Chondrocyte (in vitro differentiated cells): ENCODE data around the gene PANK4. TPM values are rescaled to one million over a fixed set of nuclear protein-coding genes. Genes with fewer than 3 reads are reported as not detected.

Experiments
- DNase-seq: peaks from one replicate; pipeline ENCODE4 v3.0.0; 2021; ENCODE audit warnings: mixed read lengths, low spot score
- H3K27ac Mint-ChIP-seq: one replicate; pipeline ENCODE4 v1.8.0; 2021; ENCODE audit warnings: mild to moderate bottlenecking, moderate library complexity, mixed read lengths; ENCODE audit not compliant: unreplicated experiment
- H3K27me3 Mint-ChIP-seq: 2 replicates; pipeline ENCODE4 v1.8.0; 2021; ENCODE audit warnings: low read depth, mixed read lengths
- H3K36me3 Mint-ChIP-seq: 2 replicates; pipeline ENCODE4 v1.8.0; 2021; ENCODE audit warnings: low read depth, mixed read lengths
- H3K4me1 Mint-ChIP-seq: 2 replicates; pipeline ENCODE4 v1.8.0; 2021; ENCODE audit warnings: low read depth, mild to moderate bottlenecking, mixed read lengths
- H3K4me3 Mint-ChIP-seq: one replicate; pipeline ENCODE4 v1.8.0; 2021; ENCODE audit warnings: mild to moderate bottlenecking, moderate library complexity, mixed read lengths; ENCODE audit not compliant: unreplicated experiment
- H3K9me3 Mint-ChIP-seq: 2 replicates; pipeline ENCODE4 v1.8.0; 2021; ENCODE audit warnings: low read depth, mixed read lengths
- total RNA-seq: library from RNA; stranded (reverse); gene quantifications from 3 replicates; pipeline ENCODE4 v1.2.1, GENCODE V29; 2021
- TF ChIP-seq, protein P1 (sequence below): fragments of 200-600 bp; sonication (generic); IDR thresholded peaks from 2 replicates; pipeline ENCODE4 v1.5.0; 2021; ENCODE audit warnings: antibody characterized with exemption, mild to moderate bottlenecking, moderate library complexity

PANK4 gene
- total RNA-seq, 1 donor from 2014 or later, result 19.6 TPM

DNA sequence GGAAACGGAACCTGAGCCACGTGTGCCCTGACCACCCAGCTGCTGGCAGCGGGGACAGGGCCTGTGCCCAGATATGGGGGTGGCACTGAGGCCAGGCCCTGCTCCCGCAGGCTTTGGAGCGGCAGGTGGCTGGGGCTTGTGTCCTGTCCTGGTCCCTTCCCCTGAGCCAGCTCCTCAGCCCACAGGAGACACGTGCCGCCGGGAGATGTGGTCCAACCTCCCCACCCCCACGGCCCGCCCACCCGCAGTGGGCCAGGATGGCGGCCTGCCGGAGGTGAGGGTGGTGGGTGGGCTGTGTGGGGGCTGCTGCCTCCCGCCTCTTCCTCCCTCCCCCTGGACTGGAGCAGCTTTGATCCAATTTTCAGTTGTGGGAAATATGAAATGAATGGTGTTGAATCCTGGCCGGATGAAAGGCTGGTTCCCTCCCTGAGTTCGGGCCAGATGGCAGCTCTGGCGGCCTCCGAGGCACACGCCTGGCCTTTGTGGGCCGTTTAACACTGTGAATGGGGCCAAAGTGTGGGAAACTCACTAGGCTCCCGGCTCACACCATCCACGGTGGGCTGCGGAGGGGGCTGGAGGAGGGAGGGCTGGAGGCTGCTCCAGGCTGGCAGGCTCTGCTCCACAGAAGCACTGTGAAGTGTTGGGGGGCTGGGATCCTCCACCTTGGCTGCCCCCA, 6.2 kb upstream of the PANK4 start:
- no peak for DNase-seq
- no peaks in the 10 kb centered on the region for H3K36me3 Mint-ChIP-seq
- no peak overlapping the region for H3K4me3 Mint-ChIP-seq
- H3K4me1 Mint-ChIP-seq, result peaks cover 26% of the 10 kb centered on the region
- TF ChIP-seq, protein P1, sequence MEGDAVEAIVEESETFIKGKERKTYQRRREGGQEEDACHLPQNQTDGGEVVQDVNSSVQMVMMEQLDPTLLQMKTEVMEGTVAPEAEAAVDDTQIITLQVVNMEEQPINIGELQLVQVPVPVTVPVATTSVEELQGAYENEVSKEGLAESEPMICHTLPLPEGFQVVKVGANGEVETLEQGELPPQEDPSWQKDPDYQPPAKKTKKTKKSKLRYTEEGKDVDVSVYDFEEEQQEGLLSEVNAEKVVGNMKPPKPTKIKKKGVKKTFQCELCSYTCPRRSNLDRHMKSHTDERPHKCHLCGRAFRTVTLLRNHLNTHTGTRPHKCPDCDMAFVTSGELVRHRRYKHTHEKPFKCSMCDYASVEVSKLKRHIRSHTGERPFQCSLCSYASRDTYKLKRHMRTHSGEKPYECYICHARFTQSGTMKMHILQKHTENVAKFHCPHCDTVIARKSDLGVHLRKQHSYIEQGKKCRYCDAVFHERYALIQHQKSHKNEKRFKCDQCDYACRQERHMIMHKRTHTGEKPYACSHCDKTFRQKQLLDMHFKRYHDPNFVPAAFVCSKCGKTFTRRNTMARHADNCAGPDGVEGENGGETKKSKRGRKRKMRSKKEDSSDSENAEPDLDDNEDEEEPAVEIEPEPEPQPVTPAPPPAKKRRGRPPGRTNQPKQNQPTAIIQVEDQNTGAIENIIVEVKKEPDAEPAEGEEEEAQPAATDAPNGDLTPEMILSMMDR, result no peak
- no peak overlapping the region for H3K27ac Mint-ChIP-seq
- peaks cover 8% of the 10 kb centered on the region for H3K27me3 Mint-ChIP-seq
- H3K9me3 Mint-ChIP-seq, result no peaks in the 10 kb centered on the region

GRCh38 chr1:2530513-2531361, 4.3 kb upstream of the PANK4 start:
- Mint-ChIP-seq H3K4me1 (peaks cover 36% of the 10 kb centered on the region), H3K4me3 (no peak overlapping the region), H3K9me3 (no peaks in the 10 kb centered on the region), H3K36me3 (no peaks in the 10 kb centered on the region), H3K27ac (no peak overlapping the region), H3K27me3 (peaks cover 4% of the 10 kb centered on the region)
- TF ChIP-seq, protein P1, result no peak
- DNase-seq, result no peak

- no peaks in the 10 kb centered on the region for H3K36me3 Mint-ChIP-seq
- peak within 1 kb of the TSS; percentile 36 for H3K4me3 Mint-ChIP-seq
- no peaks in the 10 kb centered on the region for H3K9me3 Mint-ChIP-seq
- H3K27me3 Mint-ChIP-seq, result peaks cover 2% of the 10 kb centered on the region
- H3K27ac Mint-ChIP-seq, result no peak within 1 kb of the TSS
- TF ChIP-seq, protein P1, result no peak
- no peak for DNase-seq
- H3K4me1 Mint-ChIP-seq, result peaks cover 40% of the 10 kb centered on the region
These were observed 3.6 kb upstream of the PANK4 start, which contains the start of gene HES5 for GRCh38 chr1:2529784-2530512. Gene HES5, minus strand, starts transcription at chr1:2530263. Its CDS starts 99 bp downstream, at chr1:2530164.

- H3K9me3 Mint-ChIP-seq, result no peaks in the 10 kb centered on the region
- TF ChIP-seq, protein P1, result peak; percentile 31
- no peak for DNase-seq
- H3K36me3 Mint-ChIP-seq, result no peaks in the 10 kb centered on the region
- H3K27ac Mint-ChIP-seq, result no peak overlapping the region
- no peaks in the 10 kb centered on the region for H3K27me3 Mint-ChIP-seq
- H3K4me1 Mint-ChIP-seq, result peaks cover 43% of the 10 kb centered on the region
- H3K4me3 Mint-ChIP-seq, result peak overlapping the region; percentile 36
These were observed 2.8 kb upstream of the PANK4 start for GRCh38 chr1:2528966-2529783.
